ENCODE measurements around the gene SULF2.
A peak's percentile ranks its signal among the peaks of the same experiment; 100 is the strongest.

Gene SULF2

DNA sequence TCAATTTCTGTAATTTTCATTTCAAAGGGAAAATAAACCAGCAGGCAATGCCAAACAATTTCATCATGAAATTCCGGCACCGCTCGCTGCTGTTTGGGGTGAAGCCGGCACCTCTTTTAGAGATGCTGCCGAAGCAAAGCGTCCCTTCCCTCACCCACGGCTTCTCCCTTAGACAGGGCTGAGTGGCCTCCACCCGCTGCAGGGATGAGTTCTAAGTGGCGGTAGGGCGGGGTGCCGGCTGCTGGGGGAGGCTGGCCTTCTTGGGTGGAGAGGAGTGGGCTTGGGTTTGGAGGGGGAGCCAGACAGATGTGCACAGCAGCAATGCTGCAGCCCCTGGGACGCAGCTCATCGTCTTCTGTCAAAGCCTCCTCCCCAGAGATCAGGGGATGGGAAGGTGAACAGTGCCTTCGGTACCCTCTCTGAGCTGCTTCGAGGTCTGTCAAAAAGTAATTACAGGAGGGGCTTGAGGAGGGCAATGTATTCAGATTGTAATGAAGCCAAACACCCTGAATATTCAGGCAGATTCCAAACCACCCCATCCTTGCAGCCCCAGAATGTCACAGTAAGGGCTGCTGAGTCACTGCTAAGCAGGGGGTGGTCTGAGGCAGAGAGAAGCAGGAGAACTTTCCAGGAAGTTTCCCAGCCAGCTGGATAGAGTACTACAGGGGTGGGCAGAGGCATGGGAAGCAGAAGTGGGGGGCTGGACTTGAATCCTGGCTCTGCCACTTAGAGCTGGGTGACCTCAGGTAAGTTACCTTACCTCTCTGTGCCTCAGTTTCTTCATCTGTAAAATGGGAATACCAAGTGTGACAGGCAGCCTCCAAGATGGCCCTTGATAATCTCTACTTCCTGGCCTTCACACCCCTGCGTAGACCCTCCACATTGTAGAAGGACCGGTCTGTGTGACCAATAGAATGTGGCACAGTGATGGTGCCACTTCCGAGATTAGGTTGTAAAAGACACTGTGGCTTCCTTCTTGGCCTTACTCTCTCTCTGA lies 96.6 kb downstream of the SULF2 start:
- no peak for DNase-seq (ENCODE audit: low read depth in 1 of 2, low spot score in 1 of 2)

DNA sequence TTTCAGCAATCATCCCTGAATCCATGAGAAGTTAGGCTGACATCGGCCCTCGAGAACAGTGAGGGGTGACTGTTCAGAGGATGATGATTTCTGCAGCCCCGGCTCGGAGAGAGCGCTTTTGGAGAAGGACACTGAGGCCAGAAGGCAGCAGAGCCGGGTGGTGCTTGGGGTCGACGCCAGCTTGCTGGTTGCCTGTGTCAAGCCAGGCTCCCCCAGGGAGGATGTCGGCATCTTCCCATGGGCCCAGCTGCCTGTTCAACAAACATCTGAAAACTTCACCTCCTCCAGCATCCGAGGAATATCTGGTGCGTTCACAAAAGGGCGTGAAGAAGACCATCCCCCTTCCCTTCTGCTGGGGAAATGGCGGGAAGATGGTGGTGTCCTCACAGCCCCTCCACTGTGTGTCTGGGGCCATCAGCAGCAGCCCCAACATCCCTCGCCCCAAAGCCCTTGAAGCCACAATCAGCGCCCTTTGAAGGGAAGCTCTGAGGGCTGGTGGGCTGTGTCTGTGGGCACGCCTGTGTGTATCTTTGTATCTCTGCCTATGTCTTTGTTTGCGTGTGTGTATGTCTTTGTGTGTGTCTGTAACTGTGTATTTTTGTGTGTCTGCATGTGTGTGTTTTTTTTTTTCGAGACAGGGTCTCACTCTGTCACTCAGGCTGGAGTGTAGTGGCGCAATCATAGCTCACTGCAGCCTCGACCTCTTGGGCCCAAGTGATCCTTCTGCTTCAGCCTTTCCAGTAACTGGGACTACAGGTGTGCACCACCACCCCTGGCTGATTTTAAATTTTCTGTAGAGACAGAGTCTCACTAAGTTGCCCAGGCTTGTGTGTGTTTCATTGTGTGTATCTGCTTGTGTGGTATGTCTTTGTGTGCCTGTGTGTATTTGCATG lies 97.9 kb downstream of the SULF2 start:
- no peak for DNase-seq (ENCODE audit: low read depth in 1 of 2, low spot score in 1 of 2)

DNA sequence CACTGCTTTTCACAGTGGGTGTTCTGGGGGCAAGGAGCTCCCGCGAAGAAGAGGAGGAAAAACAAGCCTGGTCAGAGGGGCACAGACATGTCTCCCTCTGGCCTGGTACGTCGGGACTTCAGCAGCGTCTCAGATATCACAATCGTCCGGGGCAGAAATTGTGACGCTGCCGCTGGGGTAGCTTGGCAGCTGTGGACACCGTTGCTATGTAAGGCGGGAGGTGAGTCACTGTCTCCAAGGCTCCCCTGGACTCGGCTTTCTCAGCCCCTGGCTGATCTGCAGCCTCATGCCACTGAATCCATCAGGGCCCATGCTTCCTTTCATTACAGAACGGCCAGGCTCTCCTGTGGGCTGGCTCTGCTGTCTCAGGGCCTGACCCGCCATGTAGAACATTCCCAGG lies 98.7 kb downstream of the SULF2 start:
- no peak for DNase-seq (ENCODE audit: low read depth in 1 of 2, low spot score in 1 of 2)

DNA sequence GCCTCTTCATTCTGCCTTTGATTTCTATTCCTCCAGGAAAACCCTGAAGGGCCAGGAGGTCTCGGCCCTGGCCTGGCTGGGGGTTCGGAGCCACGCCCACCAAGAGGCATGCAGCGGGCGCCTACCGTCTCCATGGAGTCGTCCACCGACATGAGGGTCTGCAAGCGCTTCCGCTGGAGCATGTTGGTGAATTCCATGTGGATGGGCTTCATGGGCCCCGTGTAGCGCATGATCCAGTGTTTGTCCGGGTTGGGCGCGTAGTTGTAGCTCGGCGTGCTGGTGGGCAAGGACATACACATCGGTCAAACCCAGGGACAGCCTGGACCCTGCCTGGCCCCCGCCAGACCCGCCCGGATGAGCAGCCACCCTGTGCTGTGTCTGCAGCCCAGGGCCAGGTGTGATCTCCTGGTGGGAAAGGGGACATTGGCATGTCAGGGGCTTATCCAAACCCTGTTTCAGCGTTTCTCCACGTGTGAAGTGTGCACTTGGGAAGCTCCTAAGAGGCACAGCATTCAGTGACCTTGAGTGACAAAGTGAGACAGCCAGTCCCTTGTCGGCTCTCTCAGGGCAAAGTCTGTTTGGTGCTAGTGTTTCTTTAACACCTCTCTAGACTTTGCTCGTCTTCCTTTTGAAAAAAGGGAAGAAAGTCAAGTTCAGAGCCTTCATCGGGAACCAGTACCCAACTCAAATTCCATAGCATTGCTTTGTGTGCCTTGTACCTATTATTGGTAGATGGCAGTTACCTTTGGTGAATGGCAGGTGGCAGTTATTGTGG lies 100.8 kb downstream of the SULF2 start:
- DNase-seq (ENCODE audit: low read depth in 1 of 2, low spot score in 1 of 2): no peak

DNA sequence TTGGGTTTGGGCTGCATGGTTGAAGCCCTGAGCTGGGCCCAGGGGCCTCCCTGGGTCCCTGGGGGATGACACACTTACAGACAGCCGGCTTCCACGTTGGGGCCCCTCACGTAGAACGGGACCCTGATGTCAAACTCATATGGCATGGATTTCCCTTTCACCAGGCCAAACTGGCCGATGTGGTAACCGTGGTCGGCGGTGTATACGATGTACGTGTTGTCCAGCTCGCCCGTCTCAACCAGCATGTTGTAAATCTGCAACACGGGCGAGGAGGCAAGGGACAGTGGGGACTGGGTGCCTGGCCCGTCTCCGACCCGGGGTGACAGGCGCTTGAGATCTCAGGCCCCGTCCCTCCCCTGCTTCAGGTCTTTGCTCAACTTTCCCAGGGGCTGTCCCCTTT lies 102.4 kb downstream of the SULF2 start:
- no peak for DNase-seq (ENCODE audit: low read depth in 1 of 2, low spot score in 1 of 2)

DNA sequence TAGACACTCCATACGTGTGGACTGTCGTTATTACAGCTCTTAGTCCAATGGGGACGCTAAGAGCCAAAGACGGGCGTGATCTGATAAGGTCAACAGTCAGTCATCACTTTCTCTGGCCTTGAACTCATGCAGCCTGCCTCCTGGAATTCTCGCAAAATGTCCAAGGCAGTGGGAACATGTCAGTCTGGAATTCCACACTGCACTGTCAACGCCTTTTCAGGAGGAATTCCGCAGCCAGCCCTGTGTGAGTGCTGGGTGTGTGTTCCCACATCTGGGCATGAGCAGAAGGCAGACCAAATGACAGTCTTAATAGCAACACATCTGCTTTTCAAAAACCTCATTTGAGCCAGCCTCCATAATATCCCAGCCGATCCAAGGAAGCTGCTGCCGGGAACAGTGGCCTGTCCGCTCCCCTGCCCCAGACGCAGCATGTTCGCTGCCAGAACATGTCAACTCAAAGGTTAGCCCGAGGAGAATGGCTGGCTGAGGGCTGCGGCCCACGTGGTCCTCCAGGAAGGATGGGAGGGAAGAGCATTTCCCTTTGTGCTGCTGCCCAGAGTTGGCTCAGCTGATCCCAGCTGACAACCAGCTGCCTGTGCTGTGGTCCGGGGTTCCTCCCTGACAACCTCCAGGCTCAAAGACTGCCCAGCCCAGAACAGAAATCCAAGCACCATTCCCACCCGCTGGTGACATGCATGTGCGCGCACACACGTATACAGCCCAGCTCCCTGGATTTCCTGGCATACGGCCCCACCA lies 103.1 kb downstream of the SULF2 start:
- no peak for DNase-seq (ENCODE audit: low read depth in 1 of 2, low spot score in 1 of 2)

DNA sequence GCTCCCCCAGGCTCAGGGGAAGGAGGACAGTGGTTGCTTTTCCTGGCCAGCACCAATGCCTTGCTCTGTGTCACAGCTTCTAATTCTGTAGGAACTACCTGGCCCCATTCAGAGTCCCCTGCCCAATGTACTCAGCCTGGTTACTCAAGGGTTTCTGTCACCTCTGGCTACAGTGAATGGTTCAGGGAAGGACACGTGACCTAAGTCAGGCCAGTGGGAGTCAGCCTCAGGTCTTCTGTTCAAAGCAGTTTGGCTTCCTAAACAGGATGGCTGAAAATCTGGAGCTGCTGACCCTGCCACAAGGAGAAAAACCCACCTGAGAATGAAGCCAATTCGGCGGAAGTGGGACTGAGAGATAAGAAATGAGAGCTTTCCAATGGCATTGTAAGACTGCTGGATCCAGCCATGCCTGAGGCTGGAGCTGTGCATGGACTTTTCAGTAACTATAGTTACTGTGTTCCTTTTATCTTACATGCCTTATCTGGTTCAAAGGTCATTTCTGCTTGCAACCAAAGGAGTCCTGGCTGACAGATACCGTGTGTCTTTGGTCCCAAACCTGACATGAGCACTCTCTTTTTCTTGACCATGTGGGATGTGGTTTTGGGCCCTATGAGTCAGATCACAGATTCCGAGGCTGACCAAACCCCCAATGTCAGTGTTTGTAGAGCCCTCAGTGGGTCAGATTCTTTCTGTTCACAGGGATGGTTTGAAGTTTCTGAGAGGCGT lies 104.3 kb downstream of the SULF2 start:
- no peak for DNase-seq (ENCODE audit: low read depth in 1 of 2, low spot score in 1 of 2)

DNA sequence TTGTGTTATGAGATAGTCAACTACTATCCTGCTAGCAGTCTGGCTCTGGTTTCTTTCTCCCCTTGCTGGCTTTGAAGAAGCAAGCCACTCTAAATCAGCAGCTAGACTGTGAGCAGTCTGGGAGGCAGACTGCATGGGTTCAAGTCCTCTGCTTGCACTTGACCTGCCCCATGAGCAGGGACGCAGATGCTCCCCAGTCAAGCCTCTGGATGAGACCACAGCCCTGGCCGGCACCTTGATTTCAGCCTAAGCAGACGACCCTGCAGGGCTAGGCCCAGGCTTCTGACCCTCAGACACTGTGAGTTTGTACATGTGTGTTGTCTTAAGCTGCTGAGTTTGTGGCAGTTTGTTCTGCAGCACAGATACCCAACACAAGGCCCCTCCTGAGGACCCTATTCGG lies 105.8 kb downstream of the SULF2 start:
- DNase-seq (ENCODE audit: low read depth in 1 of 2, low spot score in 1 of 2): no peak

DNA sequence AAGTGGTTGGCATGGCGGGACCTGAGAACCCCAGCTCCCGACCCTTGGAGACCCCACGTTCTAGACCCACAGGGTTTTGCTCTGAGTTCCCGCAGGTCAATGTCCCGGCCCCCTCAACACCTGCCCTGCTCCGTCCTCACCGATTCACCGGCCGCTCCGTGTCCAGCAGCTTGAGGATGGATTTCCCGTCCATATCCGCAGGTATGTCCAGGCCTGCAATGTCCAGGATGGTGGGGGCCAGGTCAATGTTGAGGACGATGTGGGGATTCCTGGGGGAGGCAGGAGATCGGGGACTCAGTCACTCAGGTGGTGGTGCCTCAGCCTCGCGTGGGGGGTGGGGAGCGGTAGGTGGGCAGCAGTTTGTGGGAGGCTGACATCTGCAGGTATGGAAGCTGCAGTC lies 106.7 kb downstream of the SULF2 start:
- no peak for DNase-seq (ENCODE audit: low read depth in 1 of 2, low spot score in 1 of 2)

DNA sequence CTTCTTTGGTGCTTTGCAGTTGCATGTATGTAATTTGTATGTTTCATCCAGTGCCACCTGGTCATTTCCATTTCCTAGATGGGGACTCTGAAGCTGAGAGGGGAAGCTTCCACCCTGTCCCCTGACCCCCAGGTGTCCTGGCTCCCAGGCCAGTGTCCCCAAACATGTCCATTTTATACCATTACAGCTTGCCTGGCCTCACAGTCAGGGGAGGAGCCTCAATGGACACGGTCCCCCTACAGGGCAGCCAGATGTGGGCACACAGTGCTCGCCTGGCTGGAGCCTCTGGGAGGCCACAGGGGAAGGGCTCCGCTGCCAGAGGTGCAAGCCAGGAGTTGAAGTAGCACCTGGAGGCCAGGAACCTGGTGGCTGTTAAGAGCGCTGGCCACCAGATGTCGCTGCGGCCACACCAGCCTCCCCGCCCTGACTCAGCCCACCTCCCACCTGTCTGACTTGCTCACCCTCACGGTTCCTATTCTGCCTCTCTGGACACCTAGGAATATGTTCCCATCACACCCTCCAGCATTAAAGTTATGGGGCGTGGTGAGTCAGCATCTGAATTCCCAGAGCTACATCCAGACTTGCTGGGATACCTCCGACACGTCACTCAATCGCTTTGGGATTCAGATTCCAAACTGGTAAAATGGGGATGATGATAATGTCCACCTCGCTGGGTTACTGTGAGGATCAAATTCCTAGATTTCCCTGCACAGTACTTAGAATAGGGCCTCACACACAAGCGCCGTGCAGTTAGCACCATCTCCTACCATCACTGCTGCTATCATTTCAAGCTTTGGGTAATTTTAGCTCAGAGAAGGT lies 107.4 kb downstream of the SULF2 start:
- peak; percentile 28 to 36 for DNase-seq (ENCODE audit: low read depth in 1 of 2, low spot score in 1 of 2)

DNA sequence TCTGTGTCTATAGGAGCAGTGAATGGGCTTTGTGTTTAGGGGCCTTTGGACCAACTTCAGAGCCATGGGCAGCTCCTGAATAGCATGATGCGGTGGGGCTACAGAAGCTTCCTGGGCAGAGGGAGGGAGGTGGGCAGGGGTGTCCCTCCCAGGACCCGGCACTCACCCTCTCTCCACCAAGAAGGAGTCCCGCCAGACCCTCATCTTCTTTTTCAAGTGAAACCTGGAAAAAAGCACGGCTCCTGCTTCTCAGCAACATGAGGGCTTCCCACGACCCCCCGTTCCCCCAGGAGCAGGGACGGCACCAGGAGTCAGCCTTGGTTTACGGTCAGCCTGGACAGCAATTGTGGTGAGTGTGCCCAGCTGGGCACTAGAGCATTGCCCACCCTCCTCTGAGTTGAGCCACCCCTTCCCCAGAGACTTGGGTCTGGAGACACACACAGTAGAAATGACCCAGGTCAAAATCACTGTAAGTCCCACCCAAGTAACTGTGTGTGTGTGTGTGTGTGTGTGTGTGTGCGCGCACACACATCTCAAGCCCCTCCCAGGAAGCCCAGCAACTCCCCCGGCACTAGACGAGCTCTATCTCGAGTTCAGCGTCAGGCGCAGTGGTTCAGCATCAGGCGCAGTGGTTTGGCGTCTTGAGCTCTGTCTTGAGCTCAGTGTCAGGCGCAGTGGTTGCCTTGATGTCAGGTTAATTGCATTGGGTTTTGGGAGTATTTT lies 108.2 kb downstream of the SULF2 start:
- no peak for DNase-seq (ENCODE audit: low read depth in 1 of 2, low spot score in 1 of 2)

DNA sequence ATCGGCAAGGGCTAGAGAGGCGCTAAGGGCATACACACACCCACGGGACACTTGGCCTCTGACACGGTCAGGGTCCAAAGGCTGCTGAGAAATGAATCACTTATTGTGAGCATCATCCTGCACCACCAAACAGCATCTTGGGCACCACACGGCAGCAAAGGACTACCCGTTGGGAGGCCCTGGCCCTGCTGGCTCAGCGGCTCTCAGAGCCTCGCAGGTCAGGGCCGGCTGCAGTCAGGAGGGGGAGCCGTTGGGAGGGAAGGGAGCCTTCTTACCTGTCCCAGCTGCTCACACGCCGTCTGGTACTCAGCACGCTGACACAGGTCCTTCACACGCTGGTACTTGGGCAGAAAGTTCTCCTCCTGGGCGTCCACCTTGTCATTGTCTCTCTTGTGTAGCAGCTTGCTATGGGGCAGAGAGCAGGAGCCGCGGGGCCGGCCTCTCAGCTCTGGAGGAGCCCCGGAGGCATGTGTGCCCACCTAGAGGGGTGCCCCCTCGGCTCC lies 109.0 kb downstream of the SULF2 start:
- DNase-seq (ENCODE audit: low read depth in 1 of 2, low spot score in 1 of 2): no peak

DNA sequence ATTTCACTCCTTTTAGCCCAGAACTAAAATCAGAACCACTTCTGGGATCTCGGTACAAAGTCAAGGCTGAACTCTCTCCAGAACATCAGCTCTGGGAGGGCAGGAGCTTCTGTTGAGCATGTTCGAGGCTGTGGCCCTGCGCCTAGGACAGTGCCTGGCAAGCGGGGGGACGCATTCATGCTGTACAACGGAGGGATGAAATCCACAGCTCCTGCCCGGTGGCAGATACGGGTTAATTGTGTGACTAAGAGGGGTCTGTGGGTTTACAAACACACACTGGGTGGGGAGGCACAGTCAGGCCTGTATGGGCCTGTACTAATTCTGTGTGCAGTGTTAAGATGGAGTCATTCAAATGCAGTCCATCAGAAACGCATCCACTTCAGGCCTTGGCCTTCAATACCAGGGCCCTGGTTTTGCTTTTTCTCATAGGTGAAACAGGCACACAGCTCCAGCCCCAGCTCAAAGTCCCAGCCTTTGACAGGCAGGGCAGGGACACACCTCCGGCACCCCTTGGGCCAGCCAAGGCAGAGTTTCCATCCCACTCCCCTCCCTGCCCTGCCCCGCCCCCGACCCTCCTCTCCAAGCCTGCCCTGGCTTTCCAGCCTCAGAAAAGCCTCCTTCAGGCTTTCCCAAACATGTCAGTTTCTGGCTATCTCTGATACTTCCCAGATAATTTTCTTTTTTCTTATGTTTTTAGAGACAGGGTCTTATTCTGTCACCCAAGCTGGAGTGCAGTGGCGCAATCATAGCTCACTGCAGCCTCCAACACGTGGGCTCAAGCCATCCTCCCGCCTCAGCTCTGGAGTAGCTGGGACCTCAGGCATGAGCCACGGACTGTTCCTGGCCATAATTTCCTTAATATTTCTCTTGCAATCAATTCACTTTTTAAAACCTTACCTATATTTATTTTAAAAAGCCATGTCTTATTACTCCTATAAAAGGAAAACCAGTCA lies 109.8 kb downstream of the SULF2 start:
- no peak for DNase-seq (ENCODE audit: low read depth in 1 of 2, low spot score in 1 of 2)

DNA sequence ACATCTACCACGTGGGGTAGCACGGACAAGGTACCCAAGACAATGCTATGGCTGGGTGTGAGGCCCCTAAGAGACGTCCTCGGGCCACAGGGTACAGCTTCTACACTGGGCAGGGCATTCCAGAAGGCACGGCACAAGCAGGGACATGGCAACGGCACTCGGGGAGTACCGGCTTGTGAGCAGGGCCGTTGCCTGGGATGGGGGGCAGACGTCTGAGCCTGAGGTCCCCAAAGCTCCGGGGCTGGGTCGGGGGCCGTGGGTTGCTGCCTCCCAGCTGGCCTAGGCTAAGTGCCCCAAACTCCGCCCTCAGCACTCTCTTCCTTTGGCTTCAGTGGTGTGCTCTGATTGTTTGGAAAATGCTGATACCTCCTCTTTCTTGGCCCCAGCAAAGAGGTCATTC lies 110.6 kb downstream of the SULF2 start:
- DNase-seq (ENCODE audit: low read depth in 1 of 2, low spot score in 1 of 2): no peak

DNA sequence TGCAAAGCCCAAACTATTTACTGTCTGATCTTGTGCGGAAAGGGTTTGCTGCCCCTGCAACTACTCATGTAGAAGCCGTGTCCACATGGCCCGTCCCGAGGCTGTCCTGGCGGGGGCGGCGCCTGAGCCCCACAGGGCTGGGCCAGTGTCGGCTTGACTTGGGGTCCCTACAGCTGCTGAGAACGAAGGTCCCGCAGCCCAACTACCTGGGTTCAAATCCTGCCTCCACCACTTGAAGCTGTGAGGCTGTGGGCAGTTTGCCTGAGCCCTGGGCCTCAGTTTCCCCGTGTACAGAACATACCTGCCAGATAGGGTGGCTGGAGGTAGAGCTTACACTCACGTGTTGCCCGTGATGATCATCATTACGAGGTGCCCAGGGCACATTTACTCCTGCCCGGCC lies 111.1 kb downstream of the SULF2 start:
- DNase-seq (ENCODE audit: low read depth in 1 of 2, low spot score in 1 of 2): no peak

DNA sequence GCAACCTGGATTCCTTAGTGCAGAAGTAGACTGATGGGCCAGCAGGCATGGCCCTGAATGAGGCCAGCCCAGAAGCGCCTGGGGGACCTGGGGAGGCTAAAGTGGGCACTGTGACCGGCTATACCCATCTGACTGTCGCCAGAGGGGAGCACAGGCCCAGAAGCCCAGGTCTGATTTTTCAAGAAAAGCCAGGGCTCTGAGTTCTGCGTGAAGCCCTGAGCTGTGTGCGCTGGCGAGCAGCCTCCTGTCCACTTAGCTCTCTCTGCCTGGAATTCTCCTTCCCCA lies 111.7 kb downstream of the SULF2 start:
- DNase-seq (ENCODE audit: low read depth in 1 of 2, low spot score in 1 of 2): no peak

All from activated CD4-positive, alpha-beta T cell treated with anti-CD3 and anti-CD28 coated beads, Interleukin-2, amount 50 U/mL, for 24 hours (primary cell).